ENCODE data around the gene PML. TPM values are rescaled to one million over a fixed set of nuclear protein-coding genes. Genes with fewer than 3 reads are reported as not detected.

PML gene
- total and polyA plus RNA-seq, 2 of the 4 experiments (the other 2 are of a cell fraction), result 8.8 to 22.6 TPM

- no peak overlapping the region; the same call in 1 of the 2 replicates for H3K27ac ChIP-seq (ENCODE audit: insufficient read depth, low read length)
- no peaks in the 10 kb centered on the region for H3K9me3 ChIP-seq (ENCODE audit: control insufficient read depth, insufficient read depth, low read length)
- H4K20me1 ChIP-seq (ENCODE audit: insufficient read depth, low read length), result no peaks in the 10 kb centered on the region
- no peaks in the 10 kb centered on the region for H3K79me1 ChIP-seq (ENCODE audit: low read depth in 1 of 2, low read length in 2 of 2)
- H3K14ac ChIP-seq (replicated peaks; ENCODE audit: low read depth, low read length), result 0 out of 2 replicates have a peak overlapping the region, but pooled peaks have one; percentile 46
- H3K4me2 ChIP-seq (ENCODE audit: low read depth, low read length), result peak overlapping the region; percentile 23; the same call in 1 of the 2 replicates
- intact Hi-C loops (cut with micrococcal nuclease), result no loop called here
- ChIA-PET POLR2A (ENCODE audit: unreplicated experiment) (interaction anchor here (0.5 to 0.7 kb wide), 2 partner anchors 16 to 23 kb away, joined by 3 to 4 read pairs; no protein-coding TSS in a partner anchor), CTCF (interaction anchor here (0.6 to 1.4 kb wide), 3 partner anchors 8 to 390 kb away, joined by 3 to 4 read pairs (median 4); no protein-coding TSS in a partner anchor)
- H2AK9ac ChIP-seq (replicated peaks; ENCODE audit: low read depth, low read length, poor library complexity), result peak overlapping the region; percentile 92
- ATAC-seq (ENCODE audit: low read depth) (peak; percentile 91), DNase-seq (peak; percentile 92)
- H4K8ac ChIP-seq (ENCODE audit: low read depth in 2 of 2, low read length in 2 of 2), result peak overlapping the region in 1 of 2 experiments; percentile 43; a peak in 3 of 4 replicates
- no TSS peak for BruUV-seq (replicated peaks)
- no peak overlapping the region for H3K56ac ChIP-seq (ENCODE audit: extremely low read depth, insufficient read depth, low read length)
- peak overlapping the region; percentile 85 for H2AFZ ChIP-seq (replicated peaks; ENCODE audit: low read length, poor library complexity)
- peaks cover 19% of the 10 kb centered on the region for H3K4me1 ChIP-seq (ENCODE audit: control insufficient read depth, insufficient read depth, low read length)
- H2BK20ac ChIP-seq (ENCODE audit: low read depth, low read length), result peak overlapping the region; percentile 84; the same call in 1 of the 2 replicates
- peak overlapping the region; percentile 36 for H2BK5ac ChIP-seq (ENCODE audit: low read depth, low read length, poor library complexity, severe bottlenecking)
- no peak overlapping the region for H3K23ac ChIP-seq (ENCODE audit: low read depth, low read length)
- peak overlapping the region; percentile 65; the same call in 1 of the 2 replicates for H2AK5ac ChIP-seq (ENCODE audit: low read depth, low read length)
- peaks cover 18% of the 10 kb centered on the region for H3K9me1 ChIP-seq (ENCODE audit: insufficient read depth, low read length)
- in situ Hi-C loops (cut with MboI; ENCODE audit: low sequenced_read_pairs), result no loop called here
- dilution Hi-C loops (cut with HindIII; ENCODE audit: low sequenced_read_pairs, unreplicated experiment), result no loop called here
- H3K18ac ChIP-seq (ENCODE audit: low read depth, low read length), result no peak overlapping the region
- H2BK120ac ChIP-seq (ENCODE audit: low read depth, low read length), result peak overlapping the region; percentile 67
- WGBS, 2 experiments (ENCODE audit: extremely low coverage in 2 of 2, insufficient read length in 1 of 2), result 0% methylated on average over 1 of the region's 9 CpGs; no CpG with 5 or more reads in 1 of the 2 experiments
- H4K91ac ChIP-seq (ENCODE audit: insufficient read depth, low read depth, low read length), result peak overlapping the region; percentile 63; the same call in 1 of the 2 replicates
- peak overlapping the region; percentile 92; the same call in 2 of the 3 replicates for H2BK15ac ChIP-seq (ENCODE audit: low read depth, low read length)
- H3K4me3 ChIP-seq (ENCODE audit: insufficient read depth, low read depth, low read length), result no peak overlapping the region
- peak overlapping the region; percentile 84 for H3K4ac ChIP-seq (ENCODE audit: low read depth, low read length)
- H3K36me3 ChIP-seq (ENCODE audit: control insufficient read depth, insufficient read depth, low read length), result peaks cover 15% of the 10 kb centered on the region; the same call in 1 of the 2 replicates
- no peak overlapping the region for H4K5ac ChIP-seq (ENCODE audit: low read depth, low read length)
- H3K9ac ChIP-seq (ENCODE audit: low read depth, low read length), result no peak overlapping the region
- no peaks in the 10 kb centered on the region for H3K27me3 ChIP-seq (ENCODE audit: control insufficient read depth, insufficient read depth, low read length)
- no peak for TF ChIP-seq ELK1 (IDR thresholded peaks at IDR 0.05; ENCODE audit: borderline replicate concordance, low read depth, low read length)
- TF ChIP-seq BHLHE40 (IDR thresholded peaks at IDR 0.05; ENCODE audit: low read depth, low read length), result peak; percentile 72
- TF ChIP-seq RCOR1 (IDR thresholded peaks at IDR 0.05; ENCODE audit: insufficient replicate concordance, low read length), result peak; percentile 93
- TF ChIP-seq CHD1 (IDR thresholded peaks at IDR 0.05; ENCODE audit: low read depth, low read length), result no peak
- TF ChIP-seq MAZ (IDR thresholded peaks at IDR 0.05; ENCODE audit: borderline replicate concordance, low read depth, low read length), result peak; percentile 82
- no peak for TF ChIP-seq NFE2L2 (IDR thresholded peaks at IDR 0.05; ENCODE audit: low read depth, low read length)
- TF ChIP-seq POLR2A (IDR thresholded peaks at IDR 0.05; ENCODE audit: low read depth, low read length), result no peak
- no peak for TF ChIP-seq RFX5 (IDR thresholded peaks at IDR 0.05; ENCODE audit: low read depth, low read length)
- TF ChIP-seq RAD21 (IDR thresholded peaks at IDR 0.05; ENCODE audit: low read length), result no peak
- TF ChIP-seq USF2 (IDR thresholded peaks at IDR 0.05; ENCODE audit: low read depth, low read length), result no peak
- peak; percentile 78 for TF ChIP-seq FOS (IDR thresholded peaks at IDR 0.05; ENCODE audit: low read depth, low read length)
- no peak for TF ChIP-seq SMC3 (IDR thresholded peaks at IDR 0.05; ENCODE audit: low read depth, low read length)
- TF ChIP-seq CTCF (conservative IDR thresholded peaks at IDR 0.05; ENCODE audit: low read depth, low read length), result no peak
- peak; percentile 61 for TF ChIP-seq CEBPB (IDR thresholded peaks at IDR 0.05; ENCODE audit: low read depth, low read length)
- no peak for TF ChIP-seq MAFK (IDR thresholded peaks at IDR 0.05; ENCODE audit: low read depth, low read length)
These were observed 37.8 kb upstream of the PML start for GRCh38 chr15:73956743-73957135.

All from IMR-90 (cell line).